ENCODE measurements around the gene ZBTB43.

DNA sequence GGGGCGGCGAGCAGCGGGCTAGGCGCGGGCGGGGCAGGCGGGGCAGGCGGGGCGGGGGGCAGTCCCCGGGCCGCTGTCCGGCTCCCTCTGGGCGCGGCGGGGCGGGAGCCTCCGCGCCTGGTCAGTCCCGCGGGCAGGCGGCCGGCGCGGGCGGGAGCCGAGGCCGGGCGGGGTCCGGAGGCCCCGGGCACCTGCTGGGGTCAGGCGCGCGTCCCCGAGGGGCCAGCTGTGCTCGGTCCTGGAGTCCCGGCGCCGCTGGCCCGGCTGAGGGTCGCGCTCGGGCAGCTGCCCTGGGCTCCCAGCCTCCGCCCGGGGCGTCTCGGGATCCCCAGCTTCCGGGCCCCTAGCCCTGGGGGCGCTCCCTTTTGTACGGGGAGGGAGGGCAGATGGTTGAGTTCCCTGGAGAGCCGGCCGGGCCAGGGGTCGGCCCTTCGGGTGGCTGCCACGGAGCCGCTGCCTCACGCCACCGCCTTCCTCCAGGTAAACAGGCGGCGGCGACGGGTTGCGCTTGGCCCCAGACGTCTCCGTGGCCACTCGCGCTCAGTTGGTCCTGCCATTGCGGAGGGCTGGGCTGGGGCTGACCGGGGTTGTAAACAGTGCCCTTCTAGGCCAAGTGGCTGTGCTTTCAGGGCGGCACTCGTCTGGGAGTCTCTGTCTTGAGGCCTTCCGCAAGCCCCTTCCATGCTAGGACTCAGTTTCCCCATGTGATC is 56.1 kb downstream of the ZBTB43 start:
- TF ChIP-seq, protein P1, sequence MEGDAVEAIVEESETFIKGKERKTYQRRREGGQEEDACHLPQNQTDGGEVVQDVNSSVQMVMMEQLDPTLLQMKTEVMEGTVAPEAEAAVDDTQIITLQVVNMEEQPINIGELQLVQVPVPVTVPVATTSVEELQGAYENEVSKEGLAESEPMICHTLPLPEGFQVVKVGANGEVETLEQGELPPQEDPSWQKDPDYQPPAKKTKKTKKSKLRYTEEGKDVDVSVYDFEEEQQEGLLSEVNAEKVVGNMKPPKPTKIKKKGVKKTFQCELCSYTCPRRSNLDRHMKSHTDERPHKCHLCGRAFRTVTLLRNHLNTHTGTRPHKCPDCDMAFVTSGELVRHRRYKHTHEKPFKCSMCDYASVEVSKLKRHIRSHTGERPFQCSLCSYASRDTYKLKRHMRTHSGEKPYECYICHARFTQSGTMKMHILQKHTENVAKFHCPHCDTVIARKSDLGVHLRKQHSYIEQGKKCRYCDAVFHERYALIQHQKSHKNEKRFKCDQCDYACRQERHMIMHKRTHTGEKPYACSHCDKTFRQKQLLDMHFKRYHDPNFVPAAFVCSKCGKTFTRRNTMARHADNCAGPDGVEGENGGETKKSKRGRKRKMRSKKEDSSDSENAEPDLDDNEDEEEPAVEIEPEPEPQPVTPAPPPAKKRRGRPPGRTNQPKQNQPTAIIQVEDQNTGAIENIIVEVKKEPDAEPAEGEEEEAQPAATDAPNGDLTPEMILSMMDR (conservative IDR thresholded peaks at IDR 0.05; ENCODE audit: low read depth, low read length), result no peak
- no peak for TF ChIP-seq EZH2 (IDR thresholded peaks at IDR 0.05; ENCODE audit: borderline replicate concordance, low read depth, low read length, poor library complexity, severe bottlenecking)

Measured in A673 (cell line).